Neural progenitor cell (in vitro differentiated cells): ENCODE measurements around the gene PRUNE2. TPM values are rescaled to one million over a fixed set of nuclear protein-coding genes. Genes with fewer than 3 reads are reported as not detected.

Experiments
- DNase-seq: peaks from one replicate; pipeline ENCODE4 v3.0.0-alpha.2; 2016; ENCODE audit warnings: low spot score
- H2AFZ ChIP-seq: fragments of 200-600 bp; sonication (generic); replicated peaks from 2 replicates; pipeline ENCODE4 v1.6.1; 2016; ENCODE audit warnings: antibody characterized with exemption
- H3F3A ChIP-seq: fragments of 200-600 bp; sonication (generic); 2 replicates; pipeline ENCODE4 v1.6.1; 2016; ENCODE audit warnings: antibody characterized with exemption, low read depth
- H3K27ac ChIP-seq: fragments of 200-600 bp; sonication (generic); 2 replicates; pipeline ENCODE4 v1.5.1; 2016; ENCODE audit warnings: mild to moderate bottlenecking
- H3K27me3 ChIP-seq: fragments of 200-600 bp; sonication (generic); 2 replicates; pipeline ENCODE4 v1.6.1; 2016; ENCODE audit warnings: mild to moderate bottlenecking, moderate library complexity
- H3K36me3 ChIP-seq: fragments of 200-600 bp; sonication (generic); 2 replicates; pipeline ENCODE4 v1.5.1; 2016
- H3K4me1 ChIP-seq: fragments of 200-600 bp; sonication (generic); 2 replicates; pipeline ENCODE4 v1.6.1; 2016; ENCODE audit warnings: mixed run types
- H3K4me2 ChIP-seq: fragments of 200-600 bp; sonication (generic); 2 replicates; pipeline ENCODE4 v1.6.1; 2016
- H3K4me3 ChIP-seq: fragments of 200-600 bp; sonication (generic); 2 replicates; pipeline ENCODE4 v1.5.1; 2016
- H3K79me2 ChIP-seq: fragments of 200-600 bp; sonication (generic); 2 replicates; pipeline ENCODE4 v1.6.1; 2016; ENCODE audit warnings: low read depth
- H3K9ac ChIP-seq: fragments of 200-600 bp; sonication (generic); 2 replicates; pipeline ENCODE4 v1.6.1; 2016
- H3K9me3 ChIP-seq: fragments of 200-600 bp; sonication (generic); 2 replicates; pipeline ENCODE4 v1.5.1; 2016; ENCODE audit warnings: low read depth
- H4K20me1 ChIP-seq: fragments of 200-600 bp; sonication (generic); 2 replicates; pipeline ENCODE4 v1.6.1; 2016; ENCODE audit warnings: low read depth
- H3K27ac Mint-ChIP-seq: 3 replicates; pipeline ENCODE4 v1.8.0; 2021; ENCODE audit warnings: mixed read lengths
- H3K27me3 Mint-ChIP-seq: 2 replicates; pipeline ENCODE4 v1.8.0; 2022; ENCODE audit warnings: low read depth, mild to moderate bottlenecking, inconsistent platforms, moderate library complexity, mixed read lengths; ENCODE audit not compliant: insufficient read depth
- H3K36me3 Mint-ChIP-seq: 3 replicates; pipeline ENCODE4 v1.8.0; 2021; ENCODE audit warnings: mixed read lengths
- H3K4me1 Mint-ChIP-seq: 3 replicates; pipeline ENCODE4 v1.8.0; 2021; ENCODE audit warnings: mixed read lengths
- H3K4me3 Mint-ChIP-seq: 3 replicates; pipeline ENCODE4 v1.8.0; 2021; ENCODE audit warnings: mild to moderate bottlenecking, moderate library complexity, mixed read lengths
- H3K9me3 Mint-ChIP-seq: 3 replicates; pipeline ENCODE4 v1.8.0; 2020; ENCODE audit warnings: mixed read lengths
- EZH2 ChIP-seq: fragments of 200-600 bp; sonication (generic); IDR thresholded peaks from 2 replicates; pipeline ENCODE4 v1.6.1; 2017; ENCODE audit warnings: antibody characterized with exemption, mild to moderate bottlenecking, moderate library complexity
- EZH2phosphoT487 ChIP-seq: fragments of 200-600 bp; sonication (generic); IDR thresholded peaks from 2 replicates; pipeline ENCODE4 v1.6.1; 2017; ENCODE audit warnings: antibody characterized with exemption
- total RNA-seq: library from RNA; depleted of rRNA; stranded (reverse); fragments of >200 nt; gene quantifications from 2 replicates; pipeline ENCODE4 v1.2.3, GENCODE V29; 2015; ENCODE audit warnings: low replicate concordance
- TF ChIP-seq, protein P1 (sequence below): fragments of 200-600 bp; sonication (generic); IDR thresholded peaks from 2 replicates; pipeline ENCODE4 v1.5.1; 2017; ENCODE audit warnings: antibody characterized with exemption, mild to moderate bottlenecking

PRUNE2 gene
- total RNA-seq, 1 donor from 2014 or later: 28.2 TPM

DNA sequence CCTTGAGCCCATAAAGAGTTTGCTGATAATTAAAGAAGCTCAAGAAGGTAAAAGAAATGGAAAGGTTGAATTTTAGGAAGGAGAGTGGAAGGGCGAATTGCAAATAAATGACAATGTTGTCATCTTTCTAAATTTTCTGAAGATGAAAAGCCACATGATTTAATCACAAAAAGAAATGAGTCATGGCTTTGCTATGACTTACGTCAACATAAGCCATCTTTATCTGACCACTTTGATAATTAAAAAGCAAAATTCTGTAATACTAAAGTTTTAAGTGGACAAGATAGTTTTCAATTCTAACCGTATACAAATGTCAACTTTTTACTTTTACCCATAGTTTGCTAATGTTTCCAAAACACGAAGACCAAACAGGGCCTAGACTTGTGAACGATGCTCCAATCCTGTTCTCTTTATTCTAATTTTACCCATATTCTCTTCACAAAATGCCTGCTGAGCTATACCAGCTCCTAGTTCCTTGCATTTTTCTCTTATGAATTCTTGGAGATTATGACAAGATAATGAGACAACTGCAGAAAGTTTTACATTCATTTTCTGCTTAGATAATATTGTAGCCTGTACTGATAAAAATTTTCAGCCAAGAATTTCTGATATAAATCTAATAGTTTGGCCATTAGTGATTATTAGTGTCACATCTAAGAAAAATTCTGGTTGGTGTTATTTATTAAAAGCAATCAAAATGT, 21.8 kb upstream of the PRUNE2 start:
- H3K27ac ChIP-seq: no peak overlapping the region
- H3K9ac ChIP-seq: no peak overlapping the region

DNA sequence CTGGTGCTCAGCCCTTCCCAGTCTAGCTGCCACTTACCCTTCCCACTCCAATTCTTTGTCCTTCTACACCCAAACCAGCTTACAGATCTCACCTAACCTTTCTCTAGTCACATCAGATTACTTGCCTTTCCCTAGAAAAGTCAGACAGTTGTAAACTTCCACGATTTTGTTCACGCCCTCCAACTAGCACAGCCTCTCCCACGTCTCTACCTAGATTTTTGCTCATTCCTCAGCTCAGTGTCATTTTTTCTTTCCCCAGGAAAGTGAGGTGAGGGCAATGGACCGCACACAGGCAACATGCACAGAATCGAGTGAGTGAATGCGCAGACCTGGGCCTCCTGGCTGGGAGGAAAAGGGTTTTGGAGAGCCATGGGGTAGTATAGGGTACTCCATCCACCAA, 20.9 kb upstream of the PRUNE2 start:
- no peak overlapping the region for H3K4me3 ChIP-seq
- no peak overlapping the region for H3K4me2 ChIP-seq
- Mint-ChIP-seq H3K27me3 (peaks cover 6% of the 10 kb centered on the region), H3K4me1 (peaks cover 2% of the 10 kb centered on the region), H3K4me3 (no peak overlapping the region), H3K9me3 (peaks cover 7% of the 10 kb centered on the region), H3K27ac (no peak overlapping the region), H3K36me3 (no peaks in the 10 kb centered on the region)
- H3K36me3 ChIP-seq: no peaks in the 10 kb centered on the region
- DNase-seq: no peak
- H3K9me3 ChIP-seq: no peaks in the 10 kb centered on the region
- no peak overlapping the region for H3K27ac ChIP-seq
- no peaks in the 10 kb centered on the region for H3K27me3 ChIP-seq
- H3K79me2 ChIP-seq: no peaks in the 10 kb centered on the region
- H3K4me1 ChIP-seq: no peaks in the 10 kb centered on the region
- H3F3A ChIP-seq: no peaks in the 10 kb centered on the region
- H3K9ac ChIP-seq: no peak overlapping the region
- TF ChIP-seq EZH2phosphoT487 (no peak), EZH2 (no peak)
- TF ChIP-seq, protein P1, sequence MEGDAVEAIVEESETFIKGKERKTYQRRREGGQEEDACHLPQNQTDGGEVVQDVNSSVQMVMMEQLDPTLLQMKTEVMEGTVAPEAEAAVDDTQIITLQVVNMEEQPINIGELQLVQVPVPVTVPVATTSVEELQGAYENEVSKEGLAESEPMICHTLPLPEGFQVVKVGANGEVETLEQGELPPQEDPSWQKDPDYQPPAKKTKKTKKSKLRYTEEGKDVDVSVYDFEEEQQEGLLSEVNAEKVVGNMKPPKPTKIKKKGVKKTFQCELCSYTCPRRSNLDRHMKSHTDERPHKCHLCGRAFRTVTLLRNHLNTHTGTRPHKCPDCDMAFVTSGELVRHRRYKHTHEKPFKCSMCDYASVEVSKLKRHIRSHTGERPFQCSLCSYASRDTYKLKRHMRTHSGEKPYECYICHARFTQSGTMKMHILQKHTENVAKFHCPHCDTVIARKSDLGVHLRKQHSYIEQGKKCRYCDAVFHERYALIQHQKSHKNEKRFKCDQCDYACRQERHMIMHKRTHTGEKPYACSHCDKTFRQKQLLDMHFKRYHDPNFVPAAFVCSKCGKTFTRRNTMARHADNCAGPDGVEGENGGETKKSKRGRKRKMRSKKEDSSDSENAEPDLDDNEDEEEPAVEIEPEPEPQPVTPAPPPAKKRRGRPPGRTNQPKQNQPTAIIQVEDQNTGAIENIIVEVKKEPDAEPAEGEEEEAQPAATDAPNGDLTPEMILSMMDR: no peak
- no peaks in the 10 kb centered on the region for H4K20me1 ChIP-seq
- H2AFZ ChIP-seq: peak overlapping the region; percentile 36

More for the DNA sequence above, 21.8 kb upstream of the PRUNE2 start:
- no peak overlapping the region for H3K4me3 ChIP-seq
- no peak overlapping the region for H2AFZ ChIP-seq
- H3K27me3 ChIP-seq: no peaks in the 10 kb centered on the region
- H3K9me3 ChIP-seq: no peaks in the 10 kb centered on the region
- H3K4me2 ChIP-seq: no peak overlapping the region
- H3K79me2 ChIP-seq: no peaks in the 10 kb centered on the region
- no peaks in the 10 kb centered on the region for H3K4me1 ChIP-seq
- Mint-ChIP-seq H3K36me3 (no peaks in the 10 kb centered on the region), H3K9me3 (peaks cover 10% of the 10 kb centered on the region), H3K27me3 (peaks cover 7% of the 10 kb centered on the region), H3K27ac (no peak overlapping the region), H3K4me3 (no peak overlapping the region), H3K4me1 (peaks cover 9% of the 10 kb centered on the region)
- TF ChIP-seq, protein P1: no peak
- TF ChIP-seq EZH2 (no peak), EZH2phosphoT487 (no peak)
- no peaks in the 10 kb centered on the region for H4K20me1 ChIP-seq
- H3K36me3 ChIP-seq: no peaks in the 10 kb centered on the region
- DNase-seq: no peak
- H3F3A ChIP-seq: no peaks in the 10 kb centered on the region

DNA sequence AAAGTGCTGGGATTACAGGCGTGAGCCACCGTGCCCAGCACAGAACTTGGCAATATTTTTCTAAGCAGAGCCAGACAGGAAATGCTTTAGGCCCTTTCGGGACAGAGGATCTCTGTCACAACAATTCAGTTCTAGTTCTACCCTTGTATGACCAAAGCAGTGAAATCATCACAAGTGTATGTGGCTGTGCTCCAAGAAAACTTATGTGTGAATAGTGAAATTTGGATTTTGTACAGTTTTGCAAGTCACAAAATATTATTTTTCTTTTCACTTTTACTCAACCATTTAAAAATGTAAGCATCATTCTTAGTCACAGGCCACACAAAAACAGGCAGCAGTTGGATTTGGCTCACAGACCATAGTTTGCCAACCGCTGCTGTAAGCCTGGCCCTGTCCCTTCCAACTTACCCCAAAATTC, 20.4 kb upstream of the PRUNE2 start:
- no peak overlapping the region for H3K27ac Mint-ChIP-seq
- peaks cover 9% of the 10 kb centered on the region for H3K9me3 Mint-ChIP-seq
- TF ChIP-seq EZH2phosphoT487 (no peak), EZH2 (no peak)
- TF ChIP-seq, protein P1: no peak
- Histone ChIP-seq H3K4me2 (no peak overlapping the region), H3K36me3 (no peaks in the 10 kb centered on the region), H3K27me3 (no peaks in the 10 kb centered on the region), H3K9ac (no peak overlapping the region), H3K9me3 (no peaks in the 10 kb centered on the region), H3K27ac (no peak overlapping the region), H4K20me1 (no peaks in the 10 kb centered on the region), H2AFZ (no peak overlapping the region), H3F3A (no peaks in the 10 kb centered on the region), H3K79me2 (no peaks in the 10 kb centered on the region), H3K4me1 (no peaks in the 10 kb centered on the region), H3K4me3 (no peak overlapping the region)
- DNase-seq: no peak
- H3K4me3 Mint-ChIP-seq: no peak overlapping the region
- H3K36me3 Mint-ChIP-seq: no peaks in the 10 kb centered on the region
- H3K4me1 Mint-ChIP-seq: peaks cover 2% of the 10 kb centered on the region
- H3K27me3 Mint-ChIP-seq: peaks cover 6% of the 10 kb centered on the region
